HG03558 (cell line): Measurements from ENCODE around the gene SAFB2.

Source experiments
- ATAC-seq: cut with Tn5 transposase; IDR thresholded peaks from one replicate; pipeline ENCODE4 v1.9.1; 2021; ENCODE audit warnings: moderate number of reproducible peaks; ENCODE audit not compliant: unreplicated experiment; ENCODE audit errors: extremely low read depth

SAFB2 gene

DNA sequence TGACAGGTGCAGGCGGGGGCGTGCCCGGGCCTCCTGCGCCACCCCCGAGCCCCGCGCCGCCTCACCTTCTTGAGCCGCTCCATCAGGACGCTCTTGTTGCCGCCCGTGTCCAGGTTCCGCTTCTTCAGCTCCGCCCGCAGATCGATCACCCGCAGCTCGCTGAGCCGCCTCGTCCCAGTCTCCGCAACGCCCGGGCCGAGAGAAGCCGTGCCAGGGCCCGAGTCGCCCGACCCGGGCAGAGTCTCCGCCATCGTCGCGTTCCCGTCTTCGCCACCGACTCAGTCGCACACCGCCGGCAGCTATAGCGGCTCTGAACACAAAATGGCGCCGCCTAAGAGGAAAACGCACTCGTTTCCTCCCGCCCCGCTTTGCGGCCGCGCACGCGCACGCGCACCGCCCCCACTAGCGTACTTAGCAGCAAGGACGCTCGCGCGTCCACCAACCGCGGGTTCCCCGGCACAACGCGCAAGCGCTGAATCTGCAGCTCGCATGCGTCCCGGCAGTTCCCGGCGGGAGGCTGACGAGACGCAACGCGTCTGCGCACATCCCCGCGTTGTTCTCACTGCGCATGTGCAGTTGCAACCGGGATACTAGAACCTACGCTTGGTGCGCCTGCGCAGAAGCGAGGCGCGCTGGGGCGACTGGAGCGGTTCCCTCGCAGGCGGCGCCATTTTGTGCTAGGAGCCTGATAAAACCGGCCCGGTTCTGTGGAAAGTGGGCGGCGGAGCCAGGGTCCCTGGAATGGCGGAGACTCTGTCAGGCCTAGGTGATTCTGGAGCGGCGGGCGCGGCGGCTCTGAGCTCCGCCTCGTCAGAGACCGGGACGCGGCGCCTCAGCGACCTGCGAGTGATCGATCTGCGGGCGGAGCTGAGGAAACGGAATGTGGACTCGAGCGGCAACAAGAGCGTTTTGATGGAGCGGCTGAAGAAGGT, at the start of gene SAFB2, which contains the start of gene SAFB:
Gene SAFB2 (minus strand): TSS at position 312 of the 932 bp plus-strand sequence. CDS start 61 bp downstream, at position 251.
Gene SAFB (plus strand): TSS at position 619 of the 932 bp plus-strand sequence. CDS start 123 bp downstream, at position 742.
- peak; percentile 77 for ATAC-seq

DNA sequence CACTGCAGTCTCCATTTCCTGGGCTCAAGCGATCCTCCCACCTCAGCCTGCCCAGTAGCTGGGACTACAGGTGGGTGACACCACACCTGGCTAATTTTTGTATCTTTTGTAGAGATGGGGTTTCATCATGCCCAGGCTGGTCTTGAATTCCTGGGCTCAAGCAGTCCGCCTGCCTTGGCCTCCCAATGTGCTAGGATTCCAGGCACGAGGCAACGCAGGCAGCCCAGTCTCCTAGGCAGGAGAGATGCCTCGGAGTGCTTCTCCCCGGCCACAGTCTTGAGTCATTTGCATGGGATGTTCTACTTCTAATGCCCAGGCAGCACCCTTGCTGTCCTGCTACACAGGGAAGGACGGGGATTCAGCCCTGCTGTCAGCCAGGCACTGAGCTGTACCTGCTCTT, 49.0 kb upstream of the SAFB2 start:
- ATAC-seq, result no peak

DNA sequence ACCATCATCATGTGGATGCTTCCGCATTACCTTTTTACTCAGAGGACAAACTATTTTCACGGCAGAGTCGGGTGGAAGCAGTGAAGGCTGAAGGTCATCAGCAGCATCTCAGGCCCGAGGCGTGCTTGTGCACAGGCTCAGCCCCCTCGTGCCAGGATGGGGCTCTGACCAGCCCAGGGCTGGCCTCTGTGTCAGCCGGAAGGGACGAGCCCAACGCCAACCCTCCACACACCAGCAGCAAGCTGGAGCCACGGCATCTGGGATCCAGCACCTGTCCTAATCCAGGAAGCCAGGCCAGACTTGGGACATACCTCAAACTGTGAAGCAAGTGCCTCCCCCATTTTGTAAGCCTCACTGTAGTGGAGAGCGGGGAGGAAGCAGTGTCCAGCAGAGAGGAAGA, 46.6 kb upstream of the SAFB2 start:
- no peak for ATAC-seq

DNA sequence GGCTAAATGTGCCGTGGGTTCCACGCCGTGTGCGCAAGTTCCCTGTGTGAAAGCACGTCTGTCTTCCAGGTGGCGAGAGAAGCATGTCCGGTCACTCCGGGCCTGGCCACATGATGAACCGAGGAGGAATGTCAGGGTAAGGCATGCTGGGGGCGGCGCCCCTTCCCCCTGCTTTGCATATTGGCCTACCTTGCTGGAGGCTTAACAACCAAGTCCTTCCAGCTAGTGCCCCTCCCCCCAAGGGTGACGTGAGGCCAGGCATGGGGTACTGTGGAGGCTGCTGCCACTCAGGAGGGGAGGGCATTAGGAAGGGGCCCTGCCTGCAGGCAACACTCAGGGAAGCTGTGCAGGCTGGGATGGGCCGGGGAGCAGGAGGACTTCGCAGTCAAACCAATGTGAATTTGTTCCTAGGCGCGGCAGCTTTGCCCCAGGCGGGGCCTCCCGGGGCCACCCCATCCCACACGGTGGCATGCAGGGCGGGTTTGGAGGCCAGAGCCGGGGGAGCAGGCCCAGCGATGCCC, 45.2 kb upstream of the SAFB2 start:
- no peak for ATAC-seq

DNA sequence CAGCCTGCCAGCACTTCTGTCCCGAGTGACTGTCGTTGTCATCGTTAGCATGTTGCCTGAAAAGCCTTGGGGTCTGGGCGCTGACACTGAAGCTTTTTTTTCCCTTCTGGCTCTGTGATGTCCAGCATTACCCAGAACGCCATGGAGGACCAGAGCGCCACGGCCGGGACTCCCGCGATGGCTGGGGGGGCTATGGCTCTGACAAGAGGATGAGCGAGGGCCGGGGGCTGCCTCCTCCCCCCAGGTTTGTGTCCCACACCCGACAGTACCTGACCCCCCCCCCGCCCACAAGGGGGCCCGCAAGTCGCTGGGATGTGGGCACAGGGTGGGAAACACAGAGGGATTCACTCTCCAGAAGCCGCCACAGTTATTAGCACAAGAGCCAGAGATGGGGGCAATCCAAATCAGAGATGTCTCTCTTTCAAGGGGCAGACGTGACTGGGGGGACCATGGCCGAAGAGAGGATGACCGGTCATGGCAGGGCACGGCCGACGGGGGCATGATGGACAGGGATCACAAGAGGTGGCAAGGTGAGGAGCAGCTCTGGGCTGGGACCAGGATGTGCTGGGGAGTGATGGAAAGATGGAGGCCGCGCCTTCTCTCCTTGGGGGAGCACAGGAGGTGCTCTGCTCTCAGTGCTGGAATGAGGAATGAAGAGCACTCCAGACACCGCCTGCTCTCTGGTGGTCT, 44.5 kb upstream of the SAFB2 start:
- no peak for ATAC-seq

DNA sequence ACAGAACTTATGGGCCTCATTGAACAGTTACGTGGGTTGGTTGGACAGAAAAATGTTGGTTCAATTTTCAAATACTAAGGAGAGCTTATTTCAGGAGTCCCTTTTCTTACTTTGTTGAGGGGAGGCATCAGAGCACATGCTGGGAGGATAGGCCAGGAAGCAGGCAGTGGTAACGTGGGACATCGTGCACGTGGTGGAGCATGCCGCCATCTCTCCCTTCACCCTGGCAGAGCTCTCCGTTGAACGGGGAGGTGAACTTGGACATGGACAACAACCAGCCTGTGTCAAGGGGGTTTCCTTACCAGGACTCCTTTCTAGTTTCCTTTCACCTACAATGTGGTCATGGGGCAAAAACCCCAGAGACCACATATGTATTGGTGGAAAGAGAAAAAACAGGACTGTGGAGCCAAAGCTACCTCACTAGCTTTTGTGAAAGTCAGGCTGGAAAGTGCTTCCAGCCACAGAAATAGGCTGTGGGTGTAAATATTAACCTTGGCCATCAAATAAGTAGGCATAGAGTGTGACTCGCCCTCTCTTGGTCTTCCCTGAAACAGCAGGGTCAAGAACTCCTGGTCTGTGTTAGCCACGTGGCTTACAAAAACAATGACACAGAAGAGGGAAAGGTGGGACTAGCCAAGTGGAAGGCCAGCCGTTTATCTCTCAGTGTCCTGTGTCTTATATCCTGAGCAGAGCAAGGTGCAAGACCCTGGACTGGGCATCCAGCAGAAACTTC, 43.4 kb upstream of the SAFB2 start:
- ATAC-seq, result no peak

DNA sequence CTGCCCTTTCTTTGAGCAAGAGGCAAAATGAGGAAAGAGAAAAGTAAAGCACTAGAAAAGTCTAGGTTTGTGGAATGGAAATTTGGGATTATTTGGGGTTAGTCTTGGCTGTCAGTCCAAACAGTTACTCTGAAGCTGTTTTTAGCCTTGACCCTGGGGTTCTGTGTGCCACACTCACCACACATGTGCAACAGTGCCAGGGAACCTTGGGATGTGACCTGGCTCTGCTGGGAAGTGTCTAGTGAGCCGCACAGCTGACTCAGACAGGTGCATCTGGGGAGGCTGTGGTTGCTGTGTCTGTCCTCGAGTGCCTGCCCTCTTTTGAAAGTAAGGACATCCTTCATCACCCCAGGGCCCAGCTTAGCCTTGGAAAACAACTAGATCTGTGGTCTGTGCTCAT, 41.9 kb upstream of the SAFB2 start:
- ATAC-seq, result no peak

DNA sequence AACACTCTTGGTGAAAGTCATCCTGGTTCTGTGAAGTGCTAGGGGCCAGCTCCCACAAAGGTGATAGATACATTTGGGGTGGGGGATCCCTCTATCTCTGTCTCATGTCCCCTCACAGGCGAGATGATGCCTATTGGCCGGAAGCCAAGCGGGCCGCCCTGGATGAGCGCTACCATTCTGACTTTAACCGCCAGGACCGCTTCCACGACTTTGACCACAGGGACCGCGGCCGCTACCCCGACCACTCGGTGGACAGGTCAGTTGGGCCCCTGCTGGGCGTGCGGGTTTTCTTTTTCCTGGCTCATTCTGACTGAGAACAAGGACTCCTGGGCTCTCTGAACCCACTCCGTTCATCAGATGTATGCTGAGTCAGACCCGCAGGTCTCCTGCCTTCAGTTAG, 41.3 kb upstream of the SAFB2 start:
- ATAC-seq, result no peak

DNA sequence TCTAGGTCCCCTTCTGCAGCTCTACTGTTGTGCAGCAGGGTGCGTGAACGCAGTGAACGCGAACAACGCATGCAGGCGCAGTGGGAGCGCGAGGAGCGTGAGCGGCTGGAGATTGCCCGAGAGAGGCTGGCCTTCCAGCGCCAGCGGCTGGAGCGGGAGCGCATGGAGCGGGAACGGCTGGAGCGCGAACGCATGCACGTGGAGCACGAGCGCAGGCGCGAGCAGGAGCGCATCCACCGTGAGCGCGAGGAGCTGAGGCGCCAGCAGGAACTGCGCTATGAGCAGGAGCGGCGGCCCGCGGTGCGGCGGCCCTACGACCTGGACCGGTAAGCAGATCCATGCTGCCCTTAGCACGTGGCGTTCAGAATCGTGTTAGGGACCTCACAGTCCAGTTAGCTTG, 38.9 kb upstream of the SAFB2 start:
- no peak for ATAC-seq

DNA sequence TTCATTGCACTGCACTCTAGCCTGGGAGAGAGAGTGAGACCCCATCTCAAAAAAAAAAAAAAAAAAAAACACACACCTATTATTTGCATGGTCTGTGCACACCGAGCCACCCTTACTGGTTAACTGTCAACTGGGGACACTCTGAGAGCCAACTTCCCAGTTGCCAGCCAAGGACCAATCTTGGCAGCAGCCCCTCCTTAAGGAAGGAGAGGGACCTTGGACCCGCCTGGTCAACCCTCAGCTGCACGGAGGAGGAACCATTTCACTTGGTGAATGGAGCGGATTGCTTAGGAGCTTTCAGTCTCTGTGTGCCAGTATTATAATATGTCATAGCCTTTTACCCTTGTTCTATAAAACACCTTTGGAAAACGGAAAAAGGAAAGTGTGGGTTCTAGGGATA, 32.8 kb upstream of the SAFB2 start:
- no peak for ATAC-seq

DNA sequence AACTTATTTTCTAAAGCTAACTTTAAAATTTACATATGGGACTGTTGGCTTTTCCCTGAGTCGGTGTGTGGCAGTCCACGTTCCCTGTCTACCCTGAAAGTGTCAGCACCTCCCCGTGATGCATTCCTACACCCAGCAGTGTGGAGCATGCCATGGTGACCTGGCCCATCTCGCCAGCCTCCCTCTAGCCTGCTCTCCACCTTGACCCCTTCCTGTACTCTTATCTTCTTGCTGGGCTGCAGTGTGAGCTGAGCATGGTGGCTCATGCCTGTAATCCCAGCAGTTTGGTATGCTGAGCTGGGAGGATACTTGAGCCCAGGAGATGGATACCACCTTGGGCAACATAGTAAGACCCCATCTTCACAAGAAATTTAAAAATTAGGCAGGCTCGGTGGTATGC, 32.4 kb upstream of the SAFB2 start:
- ATAC-seq, result no peak

DNA sequence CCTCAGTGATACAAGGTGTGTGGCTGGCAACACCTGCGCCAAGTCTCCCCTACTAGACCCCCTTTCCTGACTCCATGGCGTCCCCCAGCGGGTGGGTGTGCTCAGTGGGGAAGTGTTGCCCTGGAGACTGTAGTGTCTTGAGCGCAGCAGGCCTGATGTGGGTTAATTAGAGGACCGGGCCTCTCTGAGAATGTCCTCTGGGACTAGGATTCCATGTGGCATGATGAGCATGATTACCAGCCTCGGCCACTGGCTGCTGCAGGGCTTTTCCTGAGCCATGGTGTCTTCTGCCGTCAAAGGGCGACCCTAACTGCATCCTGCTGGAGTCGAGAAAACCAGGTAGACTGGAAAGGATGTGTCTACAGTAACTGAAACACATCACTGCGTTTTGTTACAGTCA, 29.7 kb upstream of the SAFB2 start:
- ATAC-seq, result no peak

DNA sequence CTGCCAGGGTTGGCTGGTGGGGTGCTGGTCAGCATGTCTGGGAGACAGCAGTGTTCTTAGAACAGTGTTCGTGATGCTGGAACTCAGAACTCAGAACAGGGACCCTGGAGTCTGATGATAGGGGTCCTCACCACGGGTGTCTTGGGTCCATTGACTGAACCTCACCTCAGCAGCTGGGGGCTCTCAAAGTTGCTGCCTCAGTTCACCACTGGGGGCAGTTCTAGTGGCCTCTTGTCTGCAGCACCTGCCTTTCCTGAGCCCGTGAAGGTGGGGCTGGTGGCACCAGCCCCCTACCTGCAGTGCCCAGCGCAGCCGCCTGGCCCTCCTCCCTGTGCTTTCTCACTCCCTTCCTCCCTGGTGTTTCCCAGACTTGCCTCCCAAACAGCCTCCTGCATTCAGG, 28.8 kb upstream of the SAFB2 start:
- ATAC-seq, result no peak

DNA sequence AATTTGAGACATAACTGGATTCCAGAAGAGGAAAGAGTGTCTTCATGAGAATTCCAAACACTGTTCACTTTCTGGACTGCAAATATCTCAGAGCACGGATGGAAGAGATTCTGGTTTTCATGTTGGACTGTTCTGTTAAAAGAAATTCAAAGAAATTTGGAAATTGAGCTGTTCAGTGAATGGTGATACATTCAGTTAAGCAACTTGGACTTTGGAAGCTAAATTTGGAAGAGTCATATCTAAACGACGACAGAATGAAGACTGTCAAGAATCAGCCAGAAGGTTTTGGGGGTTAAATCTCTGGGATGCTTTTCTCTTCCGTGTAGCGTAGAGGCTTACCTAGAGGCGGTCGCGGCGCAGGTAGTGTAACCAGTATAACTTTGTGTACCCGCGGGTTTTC, 25.9 kb upstream of the SAFB2 start:
- no peak for ATAC-seq

DNA sequence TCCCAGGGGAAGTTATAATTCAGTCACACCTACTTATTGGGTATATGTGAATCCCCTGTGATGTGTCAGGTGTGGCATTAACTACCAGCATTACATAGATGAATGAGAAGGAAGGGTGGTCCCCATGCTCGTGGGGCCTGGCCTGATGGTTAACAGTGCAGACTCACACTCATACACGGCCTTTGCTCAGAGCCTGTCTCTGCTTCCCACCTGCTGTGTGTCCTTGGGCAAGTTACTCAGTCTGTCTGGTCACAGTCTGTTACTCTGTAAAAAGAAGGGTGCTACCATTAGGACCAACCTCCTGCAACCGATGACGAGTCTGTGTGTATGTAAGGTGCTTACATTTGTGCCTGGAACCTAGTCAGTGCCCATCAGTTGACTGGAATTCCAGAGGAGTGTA, 24.1 kb upstream of the SAFB2 start:
- no peak for ATAC-seq

DNA sequence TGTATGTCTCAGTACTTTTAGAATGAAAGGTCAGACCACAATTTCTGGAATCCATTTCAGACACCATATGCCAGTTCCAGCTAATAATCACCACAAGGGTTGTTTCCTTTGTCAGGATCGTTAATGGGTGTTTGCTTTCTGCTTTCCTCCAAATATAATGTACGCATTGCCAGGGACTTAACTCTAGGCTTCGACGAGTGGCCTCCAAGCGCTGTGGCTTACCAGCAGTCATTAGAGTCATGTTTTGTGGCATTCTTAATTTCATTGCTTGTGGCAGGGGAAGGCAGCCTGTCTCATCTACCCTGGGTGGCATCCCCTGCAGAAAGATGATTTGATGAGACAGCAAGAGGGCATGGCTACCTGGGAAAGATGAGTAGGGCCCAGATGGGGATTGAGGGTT, 22.8 kb upstream of the SAFB2 start:
- no peak for ATAC-seq

DNA sequence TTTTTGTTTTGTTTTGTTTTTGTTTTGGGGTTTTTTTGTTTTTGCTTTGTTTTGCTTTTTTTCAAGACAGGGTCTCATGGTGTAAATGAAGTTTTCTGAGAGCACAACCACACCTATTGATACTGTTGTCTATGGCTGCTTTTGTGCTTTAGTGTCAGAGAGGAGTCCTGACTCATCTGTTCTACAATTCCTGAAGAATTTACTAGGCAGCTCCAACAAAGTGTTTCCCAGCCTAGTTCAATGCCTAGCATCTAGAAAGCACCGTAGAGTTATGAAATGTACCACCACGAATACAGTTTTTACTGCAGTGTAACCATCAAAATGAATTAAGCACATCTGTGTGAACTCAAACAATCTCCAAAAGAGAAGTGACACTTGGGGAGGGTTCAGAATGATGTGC, 21.5 kb upstream of the SAFB2 start:
- ATAC-seq, result no peak

DNA sequence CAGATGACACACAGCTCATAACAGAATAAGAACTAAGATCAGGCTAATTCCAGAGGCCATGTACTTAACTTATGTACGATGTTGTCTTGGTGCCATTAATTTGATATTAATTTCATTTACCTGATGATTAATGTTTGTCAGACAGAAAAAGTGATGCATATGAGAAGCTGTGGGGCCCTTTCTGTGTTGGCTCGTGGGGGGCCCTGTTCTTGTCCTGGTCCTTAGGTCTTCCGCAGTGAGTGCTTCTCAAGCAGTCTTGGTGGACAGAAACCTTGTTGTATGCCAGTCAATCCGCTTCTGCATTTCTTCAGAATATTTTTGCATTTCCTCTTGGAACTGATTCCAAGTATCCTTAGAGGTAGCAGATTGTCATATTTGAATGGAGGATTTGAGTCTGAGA, 20.5 kb upstream of the SAFB2 start:
- no peak for ATAC-seq

DNA sequence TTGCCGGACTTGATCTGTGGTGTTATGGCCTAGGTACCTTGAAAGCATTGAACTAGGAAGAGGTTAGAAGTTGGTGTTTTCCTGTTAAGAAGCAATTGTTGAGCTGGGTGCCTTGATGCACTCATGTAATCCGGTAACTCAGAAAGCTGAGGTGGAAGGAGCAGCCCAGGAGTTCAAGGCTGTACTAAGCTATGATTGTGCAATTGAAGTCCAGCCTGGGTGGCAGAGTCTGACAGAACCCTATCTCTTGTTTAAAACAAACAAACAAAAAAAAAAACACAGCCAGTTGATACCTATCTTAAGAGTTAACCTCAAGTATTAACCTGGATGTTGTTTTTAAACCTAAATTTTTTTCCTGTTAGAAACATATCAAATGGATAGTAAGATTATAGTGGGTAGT, 19.6 kb upstream of the SAFB2 start:
- no peak for ATAC-seq

DNA sequence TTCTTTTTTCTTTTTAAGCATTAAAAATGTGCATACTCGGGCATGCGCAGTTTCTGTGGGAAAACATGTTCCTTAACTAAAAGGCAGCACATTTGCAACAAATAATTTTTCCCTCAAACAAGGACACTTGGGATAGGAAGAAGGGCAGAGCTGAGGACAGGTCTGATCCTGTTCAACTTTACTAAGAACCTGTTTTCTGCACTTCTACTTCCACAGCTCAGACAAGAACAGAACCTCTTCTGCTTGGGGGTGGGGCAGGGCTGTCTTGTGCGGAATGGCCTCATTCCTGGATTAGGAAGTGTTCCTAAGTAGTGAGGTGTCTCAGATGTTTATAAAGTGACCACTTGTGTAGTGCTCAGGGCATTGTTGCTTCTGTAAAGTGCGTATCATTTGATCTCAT, 18.6 kb upstream of the SAFB2 start:
- no peak for ATAC-seq

DNA sequence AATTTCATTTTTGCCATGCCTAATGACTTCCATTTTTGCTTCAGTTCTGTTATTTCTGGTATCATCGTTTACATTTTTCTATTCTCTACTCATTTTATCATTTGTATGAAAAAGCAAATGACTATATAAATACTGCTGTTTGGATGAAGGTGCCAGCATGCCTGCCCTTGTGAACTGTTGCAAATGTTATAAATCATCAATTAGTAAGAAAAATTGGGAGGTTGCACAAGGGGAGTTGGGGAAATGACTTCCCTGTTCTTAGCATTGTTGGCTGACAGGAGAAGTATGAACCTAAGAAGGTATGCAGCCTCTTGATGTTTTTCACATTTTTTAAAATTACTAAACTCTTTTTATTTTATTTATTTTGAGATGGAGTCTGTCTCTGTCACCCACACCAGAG, 15.4 kb upstream of the SAFB2 start:
- ATAC-seq, result no peak
